NCI-H2081 treated with DMSO at 0.1 percent for 48 hours (cell line): ENCODE measurements around the gene LRP2.
"Not testable (repeated sequence)": the region's sequence is repeated elsewhere in the genome, so short reads cannot be mapped to it uniquely, and the experiment has no call there.

Experiments used
- DNase-seq: peaks from one replicate; lab custom pipeline; 2025; lab: John Stamatoyannopoulos, UW

The LRP2 gene

GRCh38 chr2:169173876-169174275 lies 188.5 kb downstream of the LRP2 start:
- no peak for DNase-seq

- no peak for DNase-seq
These were observed 189.4 kb downstream of the LRP2 start for GRCh38 chr2:169172914-169173313.

GRCh38 chr2:169172151-169172735 lies 190.1 kb downstream of the LRP2 start:
- no peak for DNase-seq

- no peak for DNase-seq
These were observed 196.5 kb downstream of the LRP2 start for GRCh38 chr2:169165791-169166190.

- no peak for DNase-seq
These were observed 198.0 kb downstream of the LRP2 start for GRCh38 chr2:169164311-169164710.

- DNase-seq: no peak
These were observed 199.7 kb downstream of the LRP2 start for GRCh38 chr2:169162613-169163012.

- DNase-seq: no peak
These were observed 201.3 kb downstream of the LRP2 start for GRCh38 chr2:169160926-169161481.

GRCh38 chr2:169159686-169160085 lies 202.6 kb downstream of the LRP2 start:
- no peak for DNase-seq

GRCh38 chr2:169158874-169159273 lies 203.5 kb downstream of the LRP2 start:
- DNase-seq: no peak

- no peak for DNase-seq
These were observed 216.1 kb downstream of the LRP2 start for GRCh38 chr2:169146220-169146619.

- no peak for DNase-seq
These were observed 218.3 kb downstream of the LRP2 start for GRCh38 chr2:169143998-169144397.

GRCh38 chr2:169141713-169142352 lies 220.5 kb downstream of the LRP2 start:
- peak; percentile 3 for DNase-seq

GRCh38 chr2:169139993-169140767 lies 222.2 kb downstream of the LRP2 start:
- no peak for DNase-seq

- no peak for DNase-seq
These were observed 223.2 kb downstream of the LRP2 start for GRCh38 chr2:169139145-169139544.

- DNase-seq: no peak
These were observed 224.4 kb downstream of the LRP2 start for GRCh38 chr2:169137924-169138323.

- no peak for DNase-seq
These were observed 225.3 kb downstream of the LRP2 start for GRCh38 chr2:169136885-169137534.

- DNase-seq: not testable (repeated sequence)
These were observed 225.9 kb downstream of the LRP2 start for GRCh38 chr2:169136428-169136827.

GRCh38 chr2:169134272-169134671 lies 228.1 kb downstream of the LRP2 start:
- not testable (repeated sequence) for DNase-seq

GRCh38 chr2:169131587-169132512 lies 230.5 kb downstream of the LRP2 start:
- no peak for DNase-seq

- no peak for DNase-seq
These were observed 232.6 kb downstream of the LRP2 start for GRCh38 chr2:169129703-169130243.

GRCh38 chr2:169119851-169120250 lies 242.5 kb downstream of the LRP2 start:
- no peak for DNase-seq
